GM20431 (cell line): ENCODE measurements around the gene CFAP46.

ENCODE experiments used
- in situ Hi-C: fragments of 300-500 bp; cut with MseI, MboI; formaldehyde crosslinking; loops from one replicate; pipeline ENCODE4 v1.15.0; 2020; ENCODE audit warnings: low sequenced_read_pairs; ENCODE audit not compliant: unreplicated experiment

Gene CFAP46

DNA sequence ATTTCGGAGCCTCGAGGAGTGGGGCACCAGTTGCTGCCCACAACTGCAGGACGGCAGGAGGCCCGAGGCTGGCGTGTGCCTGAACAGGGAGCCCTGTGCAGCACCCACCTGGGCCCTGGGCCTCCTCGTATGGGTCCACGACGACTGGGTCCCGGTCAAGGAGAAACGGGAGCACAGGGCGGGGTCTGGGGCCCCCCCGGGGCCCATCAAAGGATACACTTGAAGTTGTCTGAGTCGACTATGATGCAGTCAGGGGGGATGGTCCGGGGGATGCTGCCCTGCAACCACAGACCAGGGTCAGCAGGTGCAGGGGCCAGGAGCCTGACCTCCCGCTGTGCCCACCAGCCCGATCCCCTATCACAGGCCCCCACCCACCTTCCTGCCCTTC, 127.9 kb downstream of the CFAP46 start:
- in situ Hi-C loops, result no loop called here

DNA sequence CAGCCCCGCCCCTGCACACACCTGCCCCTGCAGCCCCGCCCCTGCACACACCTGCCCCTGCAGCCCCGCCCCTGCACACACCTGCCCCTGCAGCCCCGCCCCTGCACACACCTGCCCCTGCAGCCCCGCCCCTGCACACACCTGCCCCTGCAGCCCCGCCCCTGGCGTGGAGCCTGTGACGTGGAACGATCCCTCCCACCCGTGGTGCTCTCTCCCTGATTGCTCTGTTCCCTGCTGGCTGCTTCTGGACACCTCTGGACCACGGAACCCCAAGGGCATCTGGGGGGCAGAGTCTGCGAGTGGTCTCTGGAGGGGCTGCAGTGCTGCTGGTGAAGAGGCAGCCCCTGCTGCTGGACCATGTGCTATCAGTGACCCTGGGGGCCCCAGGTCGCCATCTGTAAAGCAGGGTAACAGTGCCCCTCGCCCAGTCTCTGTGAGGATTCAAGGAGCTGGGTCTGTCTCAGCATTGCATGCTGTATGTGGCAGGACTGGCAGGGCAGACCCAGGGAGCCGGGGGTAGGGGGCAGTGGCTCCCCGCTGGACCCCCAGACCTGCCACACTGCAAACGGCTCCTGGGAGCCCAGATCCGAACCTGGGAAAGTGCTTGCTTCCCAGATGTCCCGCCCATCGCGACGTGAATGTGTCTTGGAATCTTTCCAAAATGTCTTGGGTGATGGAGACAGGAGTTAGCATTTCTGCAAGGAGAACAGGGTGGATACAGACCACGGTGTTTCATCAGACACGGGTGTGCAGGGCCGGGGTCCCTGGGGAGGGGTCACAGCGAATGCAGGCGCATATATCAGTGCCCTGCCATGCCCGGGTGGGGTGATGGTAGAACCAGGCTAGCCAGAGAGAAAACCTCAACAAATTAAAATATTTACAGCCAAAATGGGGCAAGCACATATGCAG, 128.6 kb downstream of the CFAP46 start:
- in situ Hi-C loops, result no loop called here

DNA sequence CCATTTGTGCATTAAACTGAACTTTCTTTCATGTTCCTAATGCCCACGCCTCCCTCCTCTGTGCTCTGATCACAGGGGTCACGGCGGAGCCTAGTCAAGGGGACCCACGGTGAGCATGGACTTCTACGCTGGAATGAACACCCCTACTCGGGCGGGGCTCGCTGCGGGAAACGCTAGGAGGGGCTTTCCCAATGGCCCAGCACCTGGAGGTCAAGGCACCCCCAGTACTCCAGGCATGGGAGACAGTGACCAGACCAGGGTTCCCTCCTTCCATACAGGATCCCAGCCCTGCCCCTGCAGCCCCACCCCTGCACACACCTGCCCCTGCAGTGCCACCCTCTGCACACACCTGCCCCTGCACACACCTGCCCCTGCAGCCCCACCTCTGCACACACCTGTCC, 129.4 kb downstream of the CFAP46 start:
- in situ Hi-C loops, result no loop called here

DNA sequence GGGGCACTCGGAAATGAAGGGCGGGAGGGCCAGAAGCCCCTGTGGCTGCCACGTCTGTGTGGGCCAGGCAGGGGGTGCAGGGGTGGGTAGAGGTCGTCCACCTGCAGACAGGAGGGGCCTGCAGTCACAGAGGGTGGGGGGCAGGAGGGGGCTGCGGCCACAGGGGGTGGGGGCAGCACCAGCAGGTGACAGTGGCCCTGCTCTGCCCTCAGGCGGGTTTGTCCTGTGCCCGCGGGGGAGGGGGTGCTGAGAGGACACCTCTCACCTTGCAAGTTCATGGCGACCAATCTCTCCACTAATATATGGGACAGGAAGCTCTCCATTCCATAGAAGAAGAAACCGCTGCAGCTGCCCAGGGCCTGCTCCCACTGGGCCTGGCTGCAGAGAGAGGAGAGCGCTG, 129.8 kb downstream of the CFAP46 start:
- in situ Hi-C loops, result no loop called here

DNA sequence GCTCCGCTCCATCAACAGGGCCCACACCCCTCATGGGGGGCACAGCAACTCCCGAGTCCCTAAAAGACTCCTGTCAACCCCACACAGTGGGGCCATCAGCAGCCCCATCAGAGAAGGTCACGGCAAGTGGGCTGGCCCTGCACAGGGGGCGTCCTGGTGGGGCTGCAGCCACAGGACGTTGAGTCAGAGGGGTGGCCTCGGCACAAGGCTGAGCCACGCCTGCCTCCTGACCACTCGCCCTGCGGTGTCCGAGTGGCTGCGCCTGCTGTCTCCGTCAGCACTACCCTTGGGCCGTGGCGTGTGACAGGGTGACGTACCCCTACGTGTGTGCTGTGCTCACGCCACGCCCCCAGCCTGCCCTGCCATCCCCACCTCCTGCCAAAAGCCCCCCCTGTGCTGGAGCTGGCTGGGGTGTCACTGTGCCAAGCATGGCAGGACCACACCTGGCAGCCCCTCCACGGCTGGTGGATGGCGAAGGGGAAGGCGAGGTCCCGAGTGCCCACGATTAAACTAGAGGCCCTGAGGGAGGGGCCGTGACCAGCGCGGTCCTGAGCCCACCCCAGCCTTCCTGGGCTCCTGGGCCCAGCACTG, 130.4 kb downstream of the CFAP46 start:
- in situ Hi-C loops, result no loop called here

DNA sequence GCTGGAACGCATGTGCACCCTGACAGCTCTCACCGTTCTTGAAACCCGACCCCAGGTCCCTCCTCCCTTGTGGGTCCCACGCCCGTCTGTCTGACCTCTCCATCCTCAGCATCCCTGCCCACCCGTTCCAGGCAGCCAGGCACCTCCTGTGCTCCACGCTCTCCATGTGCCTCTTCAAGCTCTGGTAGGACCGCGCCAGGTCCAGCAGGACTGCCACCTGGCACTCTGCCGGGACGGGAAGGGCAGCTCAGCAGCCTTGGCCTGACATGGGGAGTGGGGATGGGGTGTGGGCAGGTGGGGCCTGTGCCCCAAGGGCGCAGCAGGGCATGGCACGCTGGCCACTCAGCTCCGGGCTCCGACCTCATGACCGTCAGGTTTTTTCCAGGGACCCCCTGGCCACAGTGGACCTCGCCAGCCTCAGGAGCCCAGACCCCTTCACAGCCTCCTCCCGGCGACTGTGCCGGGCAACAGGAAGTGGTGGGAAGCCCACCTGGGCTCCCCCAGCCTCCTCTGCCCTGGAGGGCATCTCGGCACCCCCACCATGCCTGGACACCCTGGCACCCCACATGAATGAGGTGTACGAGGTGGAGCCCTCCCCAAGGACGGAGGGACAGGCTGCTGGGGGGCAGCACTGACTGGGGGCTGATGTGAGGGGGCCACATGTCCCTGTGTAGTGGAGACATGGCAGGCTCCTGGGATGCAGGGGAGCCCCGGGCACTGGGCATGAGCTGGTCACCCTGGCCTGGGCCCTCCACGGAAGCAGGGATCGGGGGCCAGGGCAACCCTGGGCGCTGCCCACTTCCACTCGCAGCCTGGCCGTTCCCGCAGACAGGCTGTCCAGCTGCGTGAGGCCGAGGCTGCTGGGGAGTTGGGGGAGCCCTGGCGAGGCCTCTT, 131.3 kb downstream of the CFAP46 start:
- in situ Hi-C loops, result no loop called here

DNA sequence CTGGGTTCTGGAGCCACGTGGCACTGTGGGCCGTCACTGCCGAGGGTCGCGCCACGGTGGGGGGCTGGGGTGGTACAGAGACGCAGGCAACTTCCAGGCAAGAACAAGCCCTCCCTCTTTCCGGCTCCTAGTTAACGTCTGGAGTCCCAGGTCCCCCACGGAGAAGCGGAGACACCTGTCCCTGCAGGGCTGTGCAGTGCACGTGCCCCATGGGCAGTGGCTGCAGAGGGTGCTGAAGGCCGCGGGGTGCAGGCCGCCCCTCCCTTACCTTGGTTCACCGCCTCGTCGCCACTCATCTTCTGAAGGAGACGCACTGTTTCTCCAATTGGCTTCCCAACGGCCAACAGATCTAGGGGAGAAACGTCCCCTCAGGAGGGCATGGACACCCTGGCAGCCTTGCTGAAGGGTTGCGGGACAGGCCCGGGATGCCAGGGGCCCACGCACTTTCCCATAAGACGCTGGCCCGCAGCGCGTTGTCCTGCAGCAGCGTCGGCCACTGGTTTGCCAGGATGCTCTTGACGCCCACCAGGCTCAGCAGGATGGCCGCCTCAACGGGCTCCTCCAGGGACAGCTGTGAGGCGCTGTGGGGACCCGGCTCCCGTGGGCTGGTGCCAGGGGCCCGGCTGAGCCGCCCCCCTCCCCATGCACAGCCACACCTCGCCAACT, 132.1 kb downstream of the CFAP46 start:
- in situ Hi-C loops, result no loop called here

DNA sequence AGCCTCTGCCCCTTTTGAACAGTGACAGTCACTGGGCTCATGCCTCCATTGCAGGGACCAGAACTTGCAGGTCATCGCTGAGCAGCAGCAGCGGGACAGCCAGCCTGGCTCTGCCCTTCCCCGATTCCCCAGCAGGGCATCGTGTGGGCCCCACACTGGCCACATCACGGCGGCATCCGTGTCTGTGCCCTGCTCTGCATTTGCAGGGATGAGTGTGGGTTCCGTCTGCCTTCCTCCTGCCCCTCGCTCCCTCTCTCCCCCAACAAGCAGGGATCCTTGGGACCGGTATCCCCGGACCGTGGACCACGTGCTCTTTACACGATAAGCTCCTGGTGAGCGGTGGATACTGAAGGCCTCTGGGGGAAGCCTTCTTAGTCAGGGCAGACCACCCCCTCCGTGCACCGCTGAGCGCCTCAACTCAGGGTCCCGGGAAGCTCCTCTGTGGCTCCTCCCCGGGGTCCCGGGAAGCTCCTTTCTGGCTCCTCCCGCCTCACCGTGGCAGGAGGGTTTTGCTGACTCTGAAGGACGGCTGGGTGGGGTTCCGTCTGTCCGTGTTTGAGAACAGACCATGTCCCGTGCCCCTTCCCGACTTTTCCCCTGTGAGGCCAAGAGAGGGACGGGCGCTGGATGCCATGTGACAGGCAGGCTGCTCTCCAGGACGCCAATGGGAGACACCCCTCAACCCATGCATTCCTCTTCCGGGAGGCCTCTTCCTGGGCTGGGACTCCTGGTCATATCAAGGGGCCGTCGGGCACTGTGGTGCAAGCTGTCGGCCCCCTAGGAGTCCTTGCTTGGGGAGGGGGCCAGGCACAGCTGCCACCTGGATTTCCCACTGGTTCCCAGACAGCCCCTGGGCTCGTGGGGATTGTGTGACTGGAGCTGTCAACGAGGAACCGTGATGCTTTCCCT, 132.9 kb downstream of the CFAP46 start:
- in situ Hi-C loops, result no loop called here

DNA sequence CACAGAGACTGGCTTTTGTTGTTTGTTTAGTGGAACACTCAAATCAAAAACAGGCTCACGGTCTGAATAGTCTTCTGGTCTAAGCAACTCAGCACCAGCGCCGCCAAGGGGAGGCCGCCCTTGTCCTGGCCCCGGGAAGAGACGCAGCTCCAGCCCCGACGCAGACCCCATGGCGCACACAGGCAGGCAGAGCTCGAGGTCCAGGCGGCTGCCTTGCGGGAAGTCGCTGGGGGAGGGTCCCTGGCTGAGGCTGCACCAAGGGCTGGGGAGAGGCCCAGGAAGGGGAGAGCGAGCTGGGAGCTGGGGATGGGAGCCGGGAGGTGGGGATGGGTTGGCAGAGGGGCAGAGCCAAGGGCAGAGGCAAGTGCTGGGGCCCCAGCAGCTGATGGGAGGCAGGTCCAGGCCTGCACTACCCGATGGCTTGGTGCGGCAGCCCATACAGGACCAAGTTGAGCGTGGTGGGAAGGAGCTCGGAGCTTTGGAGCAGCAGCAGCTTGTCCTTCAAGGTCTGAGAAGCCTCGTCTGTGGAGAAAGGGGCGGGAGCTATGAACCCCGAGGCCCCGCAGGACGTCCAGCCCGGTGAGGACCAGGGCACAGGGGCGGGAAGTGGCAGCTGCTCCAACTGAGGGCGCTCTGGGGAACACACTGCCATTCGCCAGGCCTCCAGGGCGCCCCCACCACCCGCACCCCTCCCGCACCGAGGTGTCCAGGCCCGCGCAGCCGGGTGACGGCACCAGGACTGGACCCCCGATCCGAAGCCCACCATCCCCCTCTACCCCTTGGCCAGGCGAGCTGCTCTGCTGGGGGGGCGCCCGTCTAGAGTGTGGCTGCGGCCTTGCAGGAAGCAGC, 133.8 kb downstream of the CFAP46 start:
- in situ Hi-C loops, result no loop called here

DNA sequence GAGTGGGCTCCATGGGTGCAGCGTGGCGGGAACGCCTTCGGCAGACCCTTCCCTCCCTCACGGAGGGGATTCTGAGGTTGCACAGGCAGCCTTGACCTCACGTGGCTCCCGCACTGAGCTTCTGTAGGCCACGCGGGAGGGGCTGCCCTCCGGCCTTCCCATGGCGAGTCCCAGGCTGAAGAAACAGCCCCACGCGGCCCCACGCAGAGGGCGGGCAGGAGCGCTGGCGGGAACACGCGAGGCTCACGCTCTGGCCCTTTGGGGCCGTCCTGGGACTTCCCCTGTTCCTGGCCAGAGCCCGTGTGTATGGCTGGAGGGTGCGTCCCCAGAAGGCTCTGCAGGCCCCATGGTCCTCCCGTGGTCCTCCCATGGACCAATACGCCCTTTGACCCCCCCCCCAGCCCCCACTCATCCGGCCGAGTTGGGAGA, 134.7 kb downstream of the CFAP46 start:
- in situ Hi-C loops, result no loop called here

DNA sequence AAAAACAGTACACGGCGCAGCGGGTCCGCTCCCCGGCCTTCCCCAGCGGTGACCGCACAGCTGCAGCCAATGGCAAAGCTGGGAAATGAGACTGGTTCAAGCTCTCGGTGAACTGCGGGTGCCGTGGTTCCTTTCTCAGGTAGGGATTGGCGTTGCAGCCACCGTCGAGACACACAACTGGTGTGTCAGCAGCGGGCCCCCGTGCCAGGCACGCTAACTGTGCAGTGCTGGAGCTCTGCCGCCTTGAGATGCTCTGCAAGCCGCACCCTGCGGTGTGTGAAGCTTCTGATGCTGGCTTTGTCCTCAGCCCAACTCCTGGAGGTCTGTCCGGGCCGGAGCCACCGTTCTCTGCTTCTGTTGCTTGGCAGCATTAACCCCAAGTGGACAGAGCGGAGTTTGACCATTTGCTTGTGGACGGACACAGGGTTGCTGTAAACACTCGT, 135.8 kb downstream of the CFAP46 start:
- in situ Hi-C loops, result no loop called here

DNA sequence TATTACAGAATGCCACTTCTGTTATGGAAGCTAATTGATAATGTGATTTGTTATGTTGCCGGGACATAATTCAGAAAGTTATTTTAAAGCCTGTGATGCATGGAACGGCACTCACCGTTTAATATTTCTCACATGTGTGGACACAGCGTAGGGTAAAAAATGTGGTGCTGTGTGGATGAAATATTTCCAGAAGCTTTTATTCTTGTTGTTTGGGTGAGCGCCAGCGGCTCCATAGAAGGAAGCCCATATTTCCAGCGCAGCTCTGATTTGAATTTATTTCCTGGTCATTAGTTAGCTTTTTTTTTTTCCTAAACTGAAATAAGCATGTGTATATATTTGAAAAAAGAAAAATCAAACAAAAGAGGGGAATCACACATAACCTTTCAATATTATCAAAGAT, 136.3 kb downstream of the CFAP46 start:
- in situ Hi-C loops, result no loop called here

DNA sequence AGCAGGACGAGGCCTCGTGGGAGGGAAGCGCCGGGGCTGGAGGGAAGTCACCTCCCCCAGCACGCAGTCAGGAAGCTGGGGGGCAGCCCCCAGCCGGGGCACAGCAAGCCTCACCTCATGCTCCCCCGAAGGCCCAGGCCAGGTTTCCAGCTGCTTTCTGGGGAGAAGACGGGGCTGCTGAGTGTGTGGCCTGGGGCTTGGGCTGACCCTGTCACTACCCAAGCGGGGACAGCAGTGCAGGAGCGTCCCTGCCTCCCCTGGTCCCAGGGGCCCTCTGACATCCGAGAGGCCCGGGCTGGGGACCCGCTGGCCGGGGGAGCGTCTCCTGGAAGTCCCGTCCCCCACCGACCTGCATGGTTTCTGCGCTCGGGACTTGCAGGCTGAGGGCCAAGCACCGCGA, 136.8 kb downstream of the CFAP46 start:
- in situ Hi-C loops, result no loop called here

DNA sequence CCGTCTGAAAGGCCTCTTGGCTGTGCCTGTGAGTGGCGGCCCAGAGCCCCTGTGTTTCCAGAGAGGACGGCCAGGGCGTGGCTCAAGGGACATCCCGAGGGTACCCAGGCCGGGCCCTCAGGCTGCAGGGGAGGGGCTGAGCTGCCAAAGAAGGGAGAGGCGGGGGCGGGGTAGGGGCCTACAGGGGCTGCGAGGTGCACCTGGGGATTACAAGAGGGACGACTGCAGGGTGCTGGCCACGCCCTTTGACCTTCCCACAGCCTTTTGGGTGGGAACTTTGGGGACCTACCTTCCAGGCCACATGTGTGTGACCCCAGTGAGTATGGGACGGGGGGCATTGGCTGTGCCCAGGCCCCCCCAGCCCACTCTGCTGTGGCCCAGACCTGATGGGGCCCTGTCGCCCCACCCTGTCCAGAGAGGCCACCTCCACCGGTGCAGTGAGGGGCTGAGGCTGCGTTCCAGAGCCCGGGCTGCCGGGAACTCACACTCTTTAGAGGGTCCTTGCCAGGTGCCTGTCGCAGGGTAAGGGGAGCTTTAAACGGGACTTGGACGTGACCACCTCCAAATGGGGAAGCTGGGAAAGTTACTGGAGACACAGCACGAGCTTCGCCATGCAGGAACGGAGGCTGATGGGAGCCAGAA, 137.5 kb downstream of the CFAP46 start:
- in situ Hi-C loops, result no loop called here

DNA sequence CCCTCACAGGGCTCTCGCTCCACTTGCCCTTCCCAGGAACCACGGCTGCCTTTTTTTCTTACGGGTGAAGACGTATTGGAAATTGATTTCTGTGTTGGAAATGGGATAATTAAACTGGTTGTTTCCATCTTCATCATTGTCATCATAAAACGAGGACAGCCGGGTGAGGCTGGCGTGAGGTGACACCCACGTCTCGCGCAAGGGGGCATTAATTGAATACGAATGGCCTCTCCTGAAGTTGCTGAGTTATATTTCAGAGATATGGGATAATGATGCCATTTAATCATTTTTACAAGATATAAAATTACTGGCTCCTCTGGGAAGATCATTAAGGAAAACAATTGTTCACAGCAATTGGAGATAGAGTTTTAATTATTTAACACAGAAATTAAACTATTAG, 138.1 kb downstream of the CFAP46 start:
- in situ Hi-C loops, result no loop called here

DNA sequence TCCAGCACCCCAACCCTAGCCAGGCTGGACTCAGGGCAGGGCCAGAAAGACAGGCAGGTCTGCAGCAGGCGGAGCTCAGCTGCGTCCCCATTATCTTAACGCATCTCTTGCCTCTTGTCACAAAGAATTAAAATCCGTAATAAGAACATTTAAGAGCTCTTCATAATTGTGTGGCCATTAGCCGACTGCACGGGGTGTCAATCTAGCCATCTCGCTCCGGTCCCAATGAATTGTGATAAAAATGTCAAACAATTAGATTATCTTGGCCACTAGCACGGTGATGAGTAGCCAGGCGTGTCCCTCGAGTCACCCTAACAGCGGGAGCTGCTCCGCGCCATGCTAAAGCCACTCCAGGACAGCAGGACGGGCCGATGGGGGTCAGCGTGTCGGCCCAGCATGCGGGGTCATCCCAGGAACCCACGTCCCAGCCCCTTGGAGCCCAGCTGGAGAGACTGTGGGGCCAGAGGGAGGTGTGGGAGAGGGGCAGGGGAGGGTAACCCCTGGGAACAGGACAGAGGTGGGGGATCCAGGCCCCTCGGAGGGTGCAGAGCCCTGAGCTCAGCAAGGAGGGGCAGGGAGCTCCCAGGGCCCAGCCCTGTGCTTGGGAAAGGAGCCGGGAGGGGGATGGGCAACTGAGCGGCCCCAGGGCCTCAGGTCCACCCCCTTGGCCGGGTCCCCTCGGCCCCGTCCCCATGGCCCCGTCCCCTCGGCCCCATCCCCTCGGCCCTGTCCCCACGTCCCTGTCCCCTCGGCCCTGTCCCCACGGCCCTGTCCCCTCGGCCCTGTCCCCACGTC, 138.8 kb downstream of the CFAP46 start:
- in situ Hi-C loops, result no loop called here

DNA sequence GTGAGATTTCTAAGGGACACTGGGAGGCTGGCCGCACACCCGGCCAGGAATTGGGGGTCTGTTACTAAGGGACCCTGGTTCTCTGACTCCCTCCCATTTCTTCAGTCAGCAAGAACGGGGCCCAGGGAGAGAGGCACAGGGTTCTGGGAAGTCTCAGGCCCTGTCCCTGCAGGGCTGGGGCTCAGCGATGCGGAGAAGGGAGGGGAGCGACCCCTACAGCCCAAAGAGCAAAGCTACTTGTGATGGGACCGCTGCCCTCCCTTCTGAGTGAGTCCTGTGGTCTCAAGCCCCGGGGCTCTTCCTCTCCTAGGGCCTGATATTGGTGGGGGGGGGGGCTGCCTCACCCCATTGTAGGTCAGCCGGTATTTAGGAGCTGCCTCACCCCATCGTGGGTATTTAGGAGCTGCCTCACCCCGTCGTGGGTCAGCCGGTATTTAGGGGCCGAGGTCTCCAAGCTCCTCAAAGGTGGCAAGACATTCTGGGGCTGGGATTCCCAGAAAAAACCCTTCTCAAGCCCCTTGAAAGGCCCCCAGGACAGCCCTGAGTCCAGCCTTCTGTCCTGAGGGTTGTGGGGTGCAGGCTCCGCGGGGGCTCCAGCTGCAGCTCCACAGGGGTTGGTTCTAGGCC, 139.6 kb downstream of the CFAP46 start:
- in situ Hi-C loops, result no loop called here
